ENCODE results near the gene MCCC1.

DNA sequence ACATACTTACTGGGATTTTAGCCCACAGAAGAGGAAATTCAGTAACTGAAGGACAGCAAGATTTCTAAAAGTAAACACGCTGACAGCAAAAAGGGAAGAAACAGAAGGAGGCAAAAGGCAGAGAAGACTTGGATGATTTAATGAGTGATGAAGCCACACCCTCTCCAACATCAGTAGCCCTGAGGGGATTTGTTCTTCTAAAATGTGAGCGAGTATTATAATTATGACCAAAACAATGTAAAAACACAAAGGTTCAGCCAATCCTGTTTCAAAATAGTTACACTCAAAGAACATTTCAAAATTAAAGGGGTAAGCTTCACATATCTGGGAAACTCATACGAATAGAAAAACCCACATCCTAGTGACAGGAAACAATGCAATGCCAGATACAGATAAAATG, 25.0 kb downstream of the MCCC1 start:
- TF ChIP-seq, protein P1, sequence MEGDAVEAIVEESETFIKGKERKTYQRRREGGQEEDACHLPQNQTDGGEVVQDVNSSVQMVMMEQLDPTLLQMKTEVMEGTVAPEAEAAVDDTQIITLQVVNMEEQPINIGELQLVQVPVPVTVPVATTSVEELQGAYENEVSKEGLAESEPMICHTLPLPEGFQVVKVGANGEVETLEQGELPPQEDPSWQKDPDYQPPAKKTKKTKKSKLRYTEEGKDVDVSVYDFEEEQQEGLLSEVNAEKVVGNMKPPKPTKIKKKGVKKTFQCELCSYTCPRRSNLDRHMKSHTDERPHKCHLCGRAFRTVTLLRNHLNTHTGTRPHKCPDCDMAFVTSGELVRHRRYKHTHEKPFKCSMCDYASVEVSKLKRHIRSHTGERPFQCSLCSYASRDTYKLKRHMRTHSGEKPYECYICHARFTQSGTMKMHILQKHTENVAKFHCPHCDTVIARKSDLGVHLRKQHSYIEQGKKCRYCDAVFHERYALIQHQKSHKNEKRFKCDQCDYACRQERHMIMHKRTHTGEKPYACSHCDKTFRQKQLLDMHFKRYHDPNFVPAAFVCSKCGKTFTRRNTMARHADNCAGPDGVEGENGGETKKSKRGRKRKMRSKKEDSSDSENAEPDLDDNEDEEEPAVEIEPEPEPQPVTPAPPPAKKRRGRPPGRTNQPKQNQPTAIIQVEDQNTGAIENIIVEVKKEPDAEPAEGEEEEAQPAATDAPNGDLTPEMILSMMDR (IDR thresholded peaks at IDR 0.05; ENCODE audit: low read length) = no peak
- TF ChIP-seq EZH2 (optimal IDR thresholded peaks at IDR 0.05; ENCODE audit: low read depth, low read length) = no peak
- TF ChIP-seq EZH2phosphoT487 (IDR thresholded peaks at IDR 0.05; ENCODE audit: low read length) = no peak

All from MM.1S (cell line).